AG09319 (cell line): ENCODE data around the gene NHLRC2.
"Not testable (repeated sequence)": the region's sequence is repeated elsewhere in the genome, so short reads cannot be mapped to it uniquely, and the experiment has no call there.

Experiments used
- DNase-seq: peaks from one replicate; pipeline ENCODE4 v3.0.0-alpha.2; 2010; ENCODE audit warnings: low read depth; ENCODE audit errors: extremely low read depth
- TF ChIP-seq, protein P1 (sequence below): IDR thresholded peaks from 2 replicates; pipeline ENCODE4 v1.5.1; 2011; ENCODE audit warnings: low read depth, mild to moderate bottlenecking, inconsistent platforms, low read length, moderate library complexity

Gene NHLRC2

DNA sequence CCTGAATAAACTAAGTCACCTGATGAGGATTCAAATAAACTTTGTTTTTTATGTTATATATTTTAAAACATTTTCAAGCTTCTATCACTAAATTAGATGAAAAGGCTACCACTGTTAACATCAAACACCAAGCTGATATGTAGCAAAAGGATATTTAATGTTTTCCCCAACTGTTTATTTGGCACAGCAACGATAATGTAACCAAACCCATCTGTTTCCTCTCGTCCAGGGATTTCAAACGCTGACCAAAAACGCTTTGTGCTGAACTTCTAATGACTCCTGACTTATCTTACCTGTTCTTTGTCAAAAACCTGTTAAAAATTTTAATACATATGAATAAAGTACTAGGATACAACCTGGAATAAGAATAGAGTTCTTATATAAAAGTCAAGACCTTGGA is 31.1 kb upstream of the NHLRC2 start:
- no peak for DNase-seq
- TF ChIP-seq, protein P1, sequence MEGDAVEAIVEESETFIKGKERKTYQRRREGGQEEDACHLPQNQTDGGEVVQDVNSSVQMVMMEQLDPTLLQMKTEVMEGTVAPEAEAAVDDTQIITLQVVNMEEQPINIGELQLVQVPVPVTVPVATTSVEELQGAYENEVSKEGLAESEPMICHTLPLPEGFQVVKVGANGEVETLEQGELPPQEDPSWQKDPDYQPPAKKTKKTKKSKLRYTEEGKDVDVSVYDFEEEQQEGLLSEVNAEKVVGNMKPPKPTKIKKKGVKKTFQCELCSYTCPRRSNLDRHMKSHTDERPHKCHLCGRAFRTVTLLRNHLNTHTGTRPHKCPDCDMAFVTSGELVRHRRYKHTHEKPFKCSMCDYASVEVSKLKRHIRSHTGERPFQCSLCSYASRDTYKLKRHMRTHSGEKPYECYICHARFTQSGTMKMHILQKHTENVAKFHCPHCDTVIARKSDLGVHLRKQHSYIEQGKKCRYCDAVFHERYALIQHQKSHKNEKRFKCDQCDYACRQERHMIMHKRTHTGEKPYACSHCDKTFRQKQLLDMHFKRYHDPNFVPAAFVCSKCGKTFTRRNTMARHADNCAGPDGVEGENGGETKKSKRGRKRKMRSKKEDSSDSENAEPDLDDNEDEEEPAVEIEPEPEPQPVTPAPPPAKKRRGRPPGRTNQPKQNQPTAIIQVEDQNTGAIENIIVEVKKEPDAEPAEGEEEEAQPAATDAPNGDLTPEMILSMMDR: no peak

DNA sequence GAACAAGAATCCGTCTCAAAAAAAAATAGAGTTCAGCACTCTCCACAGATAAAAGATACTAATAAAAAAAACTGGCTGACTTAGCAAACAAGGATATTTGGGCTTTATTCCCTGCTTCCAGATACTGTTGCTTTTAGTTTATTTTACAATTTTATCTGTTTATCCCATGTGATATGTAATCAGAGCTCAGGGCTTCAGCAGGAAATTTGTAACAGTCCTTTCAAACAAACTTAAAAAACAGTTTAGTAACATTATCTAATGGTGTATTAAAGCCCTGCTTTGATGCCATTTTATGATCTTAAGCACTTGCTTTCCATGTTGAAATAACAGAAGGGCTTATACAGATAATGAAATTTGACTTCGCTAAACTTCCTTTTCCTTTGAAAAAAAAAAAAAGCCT is 28.7 kb upstream of the NHLRC2 start:
- TF ChIP-seq, protein P1: no peak
- no peak for DNase-seq

DNA sequence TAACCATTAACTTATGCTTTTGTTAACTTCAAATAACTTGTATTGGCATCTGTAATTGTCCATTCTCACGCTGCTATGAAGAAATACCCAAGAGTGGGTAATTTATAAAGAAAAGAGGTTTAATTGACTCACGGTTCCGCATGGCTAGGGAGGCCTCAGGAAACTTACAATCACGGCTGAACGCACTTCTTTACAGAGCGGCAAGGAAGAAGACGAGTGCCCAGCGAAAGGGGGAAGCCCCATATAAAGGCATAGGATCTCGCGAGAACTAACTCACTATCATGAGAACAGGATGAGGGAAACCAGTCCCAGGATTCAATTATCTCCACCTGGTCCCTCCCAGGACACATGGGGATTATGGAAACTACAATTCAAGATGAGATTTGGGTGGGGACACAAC is 25.9 kb upstream of the NHLRC2 start:
- not testable (repeated sequence) for DNase-seq

DNA sequence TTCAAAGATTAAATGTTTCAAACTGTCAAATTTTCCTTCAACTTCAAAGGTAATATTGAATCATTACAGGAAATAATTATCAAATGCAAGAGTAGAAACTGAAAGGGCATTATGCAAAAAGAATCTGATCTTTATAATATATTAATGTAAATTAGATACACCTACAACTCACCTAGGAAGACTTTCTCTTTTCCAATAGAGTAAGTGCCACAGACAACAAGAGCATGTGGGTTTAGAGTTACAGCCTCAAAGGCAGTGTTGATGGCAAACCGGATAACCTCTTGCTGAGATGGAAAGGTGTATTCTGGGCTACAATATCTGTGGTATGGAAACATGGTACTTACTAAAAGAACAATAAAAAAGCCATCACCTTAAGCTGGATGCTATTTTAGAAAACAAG is 12.3 kb upstream of the NHLRC2 start:
- TF ChIP-seq, protein P1: no peak
- no peak for DNase-seq

DNA sequence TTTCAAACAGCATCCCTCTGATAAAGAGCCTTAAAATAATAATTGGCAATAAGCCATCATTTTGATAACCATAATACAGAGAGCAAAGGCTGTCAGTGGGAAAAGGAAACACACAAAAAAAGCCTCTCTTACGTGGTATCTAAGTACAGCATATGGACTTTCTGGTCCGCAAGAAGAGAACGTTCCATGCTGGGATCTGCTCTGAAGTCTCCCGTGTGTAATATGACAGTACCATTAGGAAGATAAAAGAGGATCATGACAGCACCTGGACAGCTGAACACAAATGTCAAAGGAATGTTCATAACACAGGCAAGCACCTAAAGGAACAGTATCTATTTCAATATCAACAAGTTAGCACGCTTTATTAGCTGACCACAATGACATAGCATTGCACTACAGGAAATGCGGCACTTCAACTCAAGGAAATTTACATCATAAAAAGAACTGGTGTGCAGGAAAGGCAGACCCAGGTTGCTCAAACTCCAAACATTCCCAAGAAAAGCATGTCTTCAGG is 10.4 kb upstream of the NHLRC2 start:
- DNase-seq: no peak
- TF ChIP-seq, protein P1: no peak

DNA sequence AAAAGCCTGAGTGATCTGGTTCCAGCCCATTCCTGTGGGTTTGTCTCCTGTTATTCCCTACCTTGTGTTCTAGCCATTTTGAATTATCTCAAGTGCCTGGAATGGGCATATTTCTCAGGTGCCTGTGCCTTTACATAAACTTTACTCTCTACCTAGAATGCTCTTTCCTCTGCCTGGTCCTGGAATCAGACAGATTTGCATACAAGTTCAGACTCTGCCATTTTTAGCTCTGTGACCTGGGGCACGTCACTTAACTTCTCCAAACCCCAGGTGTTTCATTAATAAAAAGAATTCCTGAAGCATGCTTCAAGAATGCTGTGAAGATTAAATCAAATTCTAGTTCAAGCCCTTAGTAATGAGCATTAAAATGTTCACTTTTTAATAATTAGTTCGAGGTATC is 8.4 kb upstream of the NHLRC2 start:
- TF ChIP-seq, protein P1: no peak
- no peak for DNase-seq

DNA sequence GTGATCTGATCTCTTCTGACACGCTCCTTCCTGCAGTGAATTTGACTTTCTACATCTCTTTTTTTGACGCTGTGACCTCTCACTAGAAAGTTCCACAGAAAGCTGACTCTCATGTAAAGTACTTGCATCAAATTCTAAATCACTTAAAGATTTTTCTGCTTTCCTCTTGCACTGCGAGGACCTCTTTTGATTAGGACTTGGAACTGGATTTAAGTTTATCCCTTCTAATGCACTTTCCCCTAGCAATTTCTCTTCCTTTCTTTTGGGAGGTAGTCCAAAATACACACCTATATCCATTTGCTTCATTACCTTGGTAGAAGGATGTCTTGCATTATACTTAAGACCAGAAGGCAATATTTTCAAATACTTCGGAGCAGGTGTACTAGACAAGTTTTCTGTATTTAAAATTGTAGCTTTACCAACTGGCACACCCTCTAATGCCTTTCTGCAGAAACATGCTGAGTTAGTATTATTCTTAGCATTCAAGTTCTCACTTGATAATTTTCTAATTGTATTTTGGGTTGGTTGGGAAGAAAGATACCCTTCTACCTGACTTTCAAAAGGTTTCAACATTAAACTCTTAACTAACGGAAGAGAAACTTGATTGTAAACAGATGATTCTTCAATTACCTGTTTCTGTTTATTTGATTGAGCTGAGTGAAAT is 5.2 kb upstream of the NHLRC2 start:
- no peak for DNase-seq
- TF ChIP-seq, protein P1: no peak

DNA sequence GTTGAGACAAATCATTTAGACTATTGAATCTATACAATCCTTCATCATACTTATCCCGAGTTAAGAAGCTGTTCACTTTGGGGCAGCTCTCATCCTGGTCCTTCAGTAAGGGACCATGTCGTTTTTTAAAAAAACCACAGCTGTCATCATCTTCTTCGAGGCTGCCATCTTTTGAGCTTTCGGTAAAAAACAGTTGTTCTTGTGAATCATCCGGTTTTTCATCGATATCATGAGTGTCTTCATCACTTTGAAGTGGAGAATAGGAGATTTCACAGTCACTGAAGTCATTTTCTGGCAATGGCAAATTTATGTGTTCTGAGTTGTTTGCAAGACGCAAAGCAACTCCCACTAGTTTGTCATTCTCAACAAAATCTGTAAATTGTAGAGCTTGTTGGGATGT is 4.5 kb upstream of the NHLRC2 start:
- DNase-seq: no peak
- TF ChIP-seq, protein P1: no peak
